Endothelial cell of umbilical vein (primary cell): ENCODE data around the gene PAX8. TPM values are rescaled to one million over a fixed set of nuclear protein-coding genes. Genes with fewer than 3 reads are reported as not detected.

Experiments used
- BruUV-seq: library from RNA; stranded (reverse); fragments of 400-500 nt; replicated peaks from 2 replicates; lab custom pipeline; 2021; lab: Mats Ljungman, UMichigan
- CTCF ChIA-PET: fragments of 300-600, 350-600 bp; sonication (Branson Sonifier 250); formaldehyde crosslinking; loops from one replicate; lab custom pipeline; 2021; ENCODE audit warnings: antibody characterized with exemption, inconsistent platforms; lab: Charles Lee
- POLR2A ChIA-PET: fragments of 300-600, 350-600 bp; sonication (Branson Sonifier 250); formaldehyde crosslinking; loops from one replicate; lab custom pipeline; 2021; ENCODE audit warnings: antibody characterized with exemption, inconsistent platforms; lab: Charles Lee
- DNase-seq: peaks from one replicate; pipeline ENCODE4 v3.0.0-alpha.2; 2011; ENCODE audit warnings: low read depth, low spot score
- FAIRE-seq: peaks from 2 replicates; lab custom pipeline; 2011; peaks lifted over from hg19 to GRCh38; lab: Jason Lieb, UNC
- H2AFZ ChIP-seq: 2 replicates; pipeline ENCODE4 v1.6.0; 2012; ENCODE audit warnings: low read depth, low read length, control low read depth, inconsistent platforms
- H3K27ac ChIP-seq: 2 replicates; pipeline ENCODE4 v1.5.1; 2011; ENCODE audit warnings: low read depth, mild to moderate bottlenecking, control low read depth, low read length, moderate library complexity; ENCODE audit not compliant: insufficient read depth
- H3K27me3 ChIP-seq, 2 experiments: 2 replicates each; pipeline versions ENCODE4 v1.6.0 to v1.6.1; 2011; ENCODE audit warnings: low read length in 2 of 2, mixed read lengths in 1 of 2; ENCODE audit not compliant: control insufficient read depth in 2 of 2, insufficient read depth in 2 of 2
- H3K36me3 ChIP-seq, 2 experiments: 2 replicates in 1 of 2; 3 replicates in 1 of 2; pipeline ENCODE4 v1.5.1; 2011; ENCODE audit warnings: low read length in 2 of 2, mild to moderate bottlenecking in 1 of 2, moderate library complexity in 1 of 2; ENCODE audit not compliant: control insufficient read depth in 2 of 2, insufficient read depth in 2 of 2; ENCODE audit errors: extremely low read depth in 1 of 2
- H3K4me1 ChIP-seq: 3 replicates; pipeline ENCODE4 v1.5.1; 2011; ENCODE audit warnings: mild to moderate bottlenecking, low read length; ENCODE audit not compliant: control insufficient read depth, insufficient read depth; ENCODE audit errors: extremely low read depth
- H3K4me2 ChIP-seq: 2 replicates; pipeline ENCODE4 v1.6.1; 2011; ENCODE audit warnings: low read length, control low read depth, mixed read lengths; ENCODE audit not compliant: insufficient read depth
- H3K4me3 ChIP-seq, 3 experiments: fragments of 200-600 bp in 1 of 3; sonication (generic), shearing (Covaris generic) in 1 of 3; replicated peaks in 1 of 3; 2 replicates each; pipeline ENCODE4 v1.5.1; 2011 to 2016; ENCODE audit warnings: control low read depth in 3 of 3, low read length in 3 of 3, mild to moderate bottlenecking in 2 of 3, inconsistent platforms in 1 of 3, low read depth in 1 of 3, moderate library complexity in 1 of 3; ENCODE audit not compliant: insufficient read depth in 1 of 3
- H3K79me2 ChIP-seq: 2 replicates; pipeline ENCODE4 v1.6.0; 2012; ENCODE audit warnings: low read length, inconsistent platforms; ENCODE audit not compliant: control insufficient read depth, insufficient read depth
- H3K9ac ChIP-seq: replicated peaks from 2 replicates; pipeline ENCODE3; 2011; ENCODE audit warnings: low read length, control low read depth; ENCODE audit not compliant: insufficient read depth; ENCODE audit errors: extremely low read depth
- H3K9me1 ChIP-seq: replicated peaks from 3 replicates; pipeline ENCODE4 v1.6.0; 2011; ENCODE audit warnings: mild to moderate bottlenecking, low read length; ENCODE audit not compliant: control insufficient read depth, insufficient read depth; ENCODE audit errors: extremely low read depth
- H3K9me3 ChIP-seq: replicated peaks from 2 replicates; pipeline ENCODE4 v1.5.1; 2012; ENCODE audit warnings: low read length, inconsistent platforms; ENCODE audit not compliant: control insufficient read depth, insufficient read depth
- H4K20me1 ChIP-seq: replicated peaks from 2 replicates; pipeline ENCODE3; 2011; ENCODE audit warnings: mild to moderate bottlenecking, low read length; ENCODE audit not compliant: control insufficient read depth, insufficient read depth; ENCODE audit errors: extremely low read depth
- EZH2 ChIP-seq: IDR thresholded peaks from 2 replicates; pipeline ENCODE4 v1.6.1; 2012; ENCODE audit warnings: borderline replicate concordance, low read depth, mild to moderate bottlenecking, moderate library complexity, low read length, inconsistent platforms; ENCODE audit not compliant: severe bottlenecking
- FOS ChIP-seq: IDR thresholded peaks from 2 replicates; pipeline ENCODE4 v1.6.1; 2011; ENCODE audit warnings: mild to moderate bottlenecking, low read length, moderate library complexity, borderline replicate concordance; ENCODE audit not compliant: insufficient read depth
- GATA2 ChIP-seq: IDR thresholded peaks from 2 replicates; pipeline ENCODE4 v1.7.0; 2011; ENCODE audit warnings: low read depth, mild to moderate bottlenecking, moderate library complexity, mixed read lengths, low read length; ENCODE audit not compliant: insufficient read length, insufficient read depth
- JUN ChIP-seq: IDR thresholded peaks from 2 replicates; pipeline ENCODE4 v1.6.1; 2011; ENCODE audit warnings: borderline replicate concordance, low read depth; ENCODE audit not compliant: insufficient read length, insufficient read depth
- MYC ChIP-seq: IDR thresholded peaks from one replicate; pipeline ENCODE4 v1.6.1; 2011; ENCODE audit warnings: mild to moderate bottlenecking, low read depth, low read length
- POLR2A ChIP-seq: IDR thresholded peaks from 2 replicates; pipeline ENCODE4 v1.6.1; 2012; ENCODE audit warnings: low read depth, mild to moderate bottlenecking, control low read depth, low read length
- POLR2AphosphoS5 ChIP-seq: IDR thresholded peaks from 2 replicates; pipeline ENCODE4 v1.6.1; 2012; ENCODE audit warnings: low read depth, mild to moderate bottlenecking, control low read depth, low read length, moderate library complexity; ENCODE audit not compliant: insufficient read depth
- dilution Hi-C: fragments of 300-500 bp; cut with MboI; formaldehyde crosslinking; loops from one replicate; pipeline ENCODE4 v1.15.0; 2019; ENCODE audit warnings: low sequenced_read_pairs; ENCODE audit not compliant: extremely low pct_ligation_motif_present
- intact Hi-C: fragments of 100-400 bp; cut with micrococcal nuclease; formaldehyde crosslinking; loops from one replicate; pipeline ENCODE4 v1.10.0; 2022
- polyA plus RNA-seq, 4 experiments: library from polyadenylated mRNA; depleted of rRNA in 3 of 4; stranded (reverse) in 3 of 4; unstranded in 1 of 4; fragments of >200 nt; gene quantifications; 2 replicates each; pipeline versions ENCODE4 v1.2.1 to v1.2.3, GENCODE V29; 2011 to 2012; ENCODE audit warnings: missing spikeins in 1 of 4
- total RNA-seq: library from RNA; stranded (reverse); gene quantifications from 2 replicates; pipeline ENCODE4 v1.2.3, GENCODE V29; 2021
- TF ChIP-seq, protein P1 (sequence below): IDR thresholded peaks from 2 replicates; pipeline ENCODE4 v1.6.1; 2011; ENCODE audit not compliant: insufficient read depth, insufficient read length
- TF ChIP-seq, protein P2 (sequence below), 2 donors: IDR thresholded peaks; 1 replicate in 1 of 2; 2 replicates in 1 of 2; pipeline ENCODE4 v1.5.1; 2011; ENCODE audit warnings: low read length in 2 of 2, mild to moderate bottlenecking in 2 of 2, moderate library complexity in 2 of 2, control low read depth in 1 of 2, inconsistent platforms in 1 of 2, low read depth in 1 of 2; ENCODE audit not compliant: insufficient read depth in 1 of 2; ENCODE audit errors: extremely low read depth in 1 of 2

PAX8 gene
- total and polyA plus RNA-seq, 2 donors (not counting 3 experiments of a cell fraction or from before 2014, with no cell fraction given), result 0.22 to 0.62 TPM

DNA sequence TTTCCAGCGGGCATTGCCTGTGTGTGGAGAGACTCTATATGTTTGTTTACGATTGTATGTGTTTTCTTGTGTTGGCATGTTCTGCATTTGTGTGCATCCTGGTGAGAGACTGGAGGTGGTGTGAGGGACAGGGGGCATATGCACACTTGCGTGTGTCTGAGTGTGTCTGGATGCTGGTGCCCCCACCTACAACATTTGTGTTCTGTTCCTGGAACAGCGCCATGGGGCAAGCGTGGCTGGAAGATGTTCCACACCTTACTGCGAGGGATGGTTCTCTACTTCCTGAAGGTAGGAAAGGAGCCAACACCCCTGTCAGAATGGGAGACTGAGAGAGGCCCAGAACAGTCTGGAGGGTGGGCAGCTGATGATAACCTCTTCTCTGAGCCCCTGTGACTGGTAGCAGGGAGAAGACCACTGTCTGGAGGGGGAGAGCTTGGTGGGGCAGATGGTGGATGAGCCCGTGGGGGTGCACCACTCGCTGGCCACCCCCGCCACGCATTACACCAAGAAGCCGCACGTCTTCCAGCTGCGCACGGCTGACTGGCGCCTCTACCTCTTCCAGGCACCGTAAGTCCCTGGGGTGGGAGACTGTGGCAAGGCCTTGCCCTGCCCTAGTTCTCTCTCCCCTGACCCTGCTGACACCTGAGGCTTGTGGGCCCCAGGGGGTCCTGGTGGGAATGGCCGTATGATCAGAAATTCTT, 81.2 kb downstream of the PAX8 start:
- no peak overlapping the region for H3K4me2 ChIP-seq
- dilution Hi-C loops, result no loop called here

More for the DNA sequence above, 81.2 kb downstream of the PAX8 start:
- no peaks in the 10 kb centered on the region for H4K20me1 ChIP-seq
- H3K4me3 ChIP-seq, result no peak overlapping the region
- DNase-seq (no peak), FAIRE-seq (no peak)
- H3K9ac ChIP-seq, result no peak overlapping the region
- H2AFZ ChIP-seq, result no peak overlapping the region
- H3K9me3 ChIP-seq, result no peaks in the 10 kb centered on the region
- BruUV-seq, result no TSS peak
- no peak overlapping the region for H3K27ac ChIP-seq
- peaks cover 6% of the 10 kb centered on the region for H3K4me1 ChIP-seq
- peaks cover 0 to 1% of the 10 kb centered on the region in 2 experiments for H3K27me3 ChIP-seq
- TF ChIP-seq, protein P1, sequence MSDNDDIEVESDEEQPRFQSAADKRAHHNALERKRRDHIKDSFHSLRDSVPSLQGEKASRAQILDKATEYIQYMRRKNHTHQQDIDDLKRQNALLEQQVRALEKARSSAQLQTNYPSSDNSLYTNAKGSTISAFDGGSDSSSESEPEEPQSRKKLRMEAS, result no peak
- TF ChIP-seq FOS (no peak), POLR2A (no peak), JUN (no peak), MYC (no peak), EZH2 (no peak), POLR2AphosphoS5 (no peak), GATA2 (no peak)
- TF ChIP-seq, protein P2, sequence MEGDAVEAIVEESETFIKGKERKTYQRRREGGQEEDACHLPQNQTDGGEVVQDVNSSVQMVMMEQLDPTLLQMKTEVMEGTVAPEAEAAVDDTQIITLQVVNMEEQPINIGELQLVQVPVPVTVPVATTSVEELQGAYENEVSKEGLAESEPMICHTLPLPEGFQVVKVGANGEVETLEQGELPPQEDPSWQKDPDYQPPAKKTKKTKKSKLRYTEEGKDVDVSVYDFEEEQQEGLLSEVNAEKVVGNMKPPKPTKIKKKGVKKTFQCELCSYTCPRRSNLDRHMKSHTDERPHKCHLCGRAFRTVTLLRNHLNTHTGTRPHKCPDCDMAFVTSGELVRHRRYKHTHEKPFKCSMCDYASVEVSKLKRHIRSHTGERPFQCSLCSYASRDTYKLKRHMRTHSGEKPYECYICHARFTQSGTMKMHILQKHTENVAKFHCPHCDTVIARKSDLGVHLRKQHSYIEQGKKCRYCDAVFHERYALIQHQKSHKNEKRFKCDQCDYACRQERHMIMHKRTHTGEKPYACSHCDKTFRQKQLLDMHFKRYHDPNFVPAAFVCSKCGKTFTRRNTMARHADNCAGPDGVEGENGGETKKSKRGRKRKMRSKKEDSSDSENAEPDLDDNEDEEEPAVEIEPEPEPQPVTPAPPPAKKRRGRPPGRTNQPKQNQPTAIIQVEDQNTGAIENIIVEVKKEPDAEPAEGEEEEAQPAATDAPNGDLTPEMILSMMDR (IDR thresholded peaks at IDR 0.05; ENCODE audit: extremely low read depth in 1 of 2, insufficient read depth in 1 of 2, low read depth in 1 of 2, low read length in 2 of 2), result no peak
- no peaks in the 10 kb centered on the region for H3K79me2 ChIP-seq
- ChIA-PET CTCF (interaction anchor here (1.1 to 20.2 kb wide), 13 partner anchors 9 to 173 kb away, joined by 3 to 310 read pairs (median 10); partner anchors contain the start of gene PSD4), POLR2A (no interaction called here)
- intact Hi-C loops, result loop anchor here (1.0 to 2.0 kb wide), 2 partner anchors 35 to 117 kb away; no protein-coding TSS in a partner anchor
- no peaks in the 10 kb centered on the region for H3K36me3 ChIP-seq
- no peaks in the 10 kb centered on the region for H3K9me1 ChIP-seq
